HepG2 (cell line): ENCODE measurements around the gene C6orf15. TPM values are rescaled to one million over a fixed set of nuclear protein-coding genes. Genes with fewer than 3 reads are reported as not detected.

Experiments
- ATAC-seq: fragments of 200-7000 bp; cut with Tn5 transposase; 3 replicates; pipeline ENCODE4 v1.9.1; 2020; ENCODE audit warnings: mild to moderate bottlenecking, moderate library complexity
- BruUV-seq: library from RNA; stranded (reverse); fragments of 400-500 nt; replicated peaks from 2 replicates; lab custom pipeline; 2021; lab: Mats Ljungman, UMichigan
- CTCF ChIA-PET: fragments of 300-600 bp; formaldehyde crosslinking; extraction: SDS; loops from one replicate; lab custom pipeline; 2021; ENCODE audit warnings: low total read pairs, inconsistent platforms, low intra/inter-chr PET ratio; lab: Yijun Ruan, JAX
- POLR2A ChIA-PET: fragments of 350-600 bp; sonication (Branson Sonifier 250); formaldehyde crosslinking; loops from one replicate; lab custom pipeline; 2020; ENCODE audit warnings: antibody characterized with exemption, inconsistent platforms; lab: Yijun Ruan, JAX
- DNase-seq: peaks from one replicate; pipeline ENCODE4 v3.0.0-alpha.2; 2015; ENCODE audit warnings: low spot score
- FAIRE-seq: peaks from 3 replicates; lab custom pipeline; 2011; peaks lifted over from hg19 to GRCh38; lab: Jason Lieb, UNC
- H2AFZ ChIP-seq: one replicate; pipeline ENCODE4 v1.6.1; 2011; ENCODE audit warnings: low read length, inconsistent platforms
- H3K27ac ChIP-seq: fragments of 300-600 bp; 3 replicates; pipeline ENCODE4 v1.8.0; 2011; ENCODE audit warnings: mixed run types, mild to moderate bottlenecking, mixed read lengths, low read length, inconsistent platforms; ENCODE audit not compliant: insufficient read depth; ENCODE audit errors: extremely low read length
- H3K27me3 ChIP-seq, 2 experiments: fragments of 200-600 bp in 1 of 2; 2 replicates in 1 of 2; 3 replicates in 1 of 2; pipeline versions ENCODE4 v1.6.0 to v1.8.0; 2011; ENCODE audit warnings: low read length in 2 of 2, mild to moderate bottlenecking in 2 of 2, moderate library complexity in 2 of 2, inconsistent platforms in 1 of 2; ENCODE audit not compliant: insufficient read depth in 2 of 2, control insufficient read depth in 1 of 2
- H3K36me3 ChIP-seq, 2 experiments: fragments of 200-600 bp in 1 of 2; replicated peaks in 1 of 2; 2 replicates in 1 of 2; 3 replicates in 1 of 2; pipeline versions ENCODE4 v1.5.1 to v1.8.0; 2011; ENCODE audit warnings: low read length in 2 of 2, inconsistent platforms in 1 of 2; ENCODE audit not compliant: insufficient read depth in 2 of 2, control insufficient read depth in 1 of 2
- H3K4me1 ChIP-seq: 2 replicates; pipeline ENCODE4 v1.5.1; 2012; ENCODE audit warnings: low read length, inconsistent platforms; ENCODE audit not compliant: insufficient read depth
- H3K4me2 ChIP-seq: 2 replicates; pipeline ENCODE4 v1.6.0; 2011; ENCODE audit warnings: low read depth, low read length, inconsistent platforms
- H3K4me3 ChIP-seq, 3 experiments: fragments of 200-600 bp in 1 of 3; sonication (generic), shearing (Covaris generic) in 1 of 3; replicated peaks in 1 of 3; 2 replicates each; pipeline ENCODE4 v1.5.1; 2011 to 2016; ENCODE audit warnings: low read length in 3 of 3, inconsistent platforms in 2 of 3, low read depth in 2 of 3, mild to moderate bottlenecking in 2 of 3, control low read depth in 1 of 3, mixed read lengths in 1 of 3; ENCODE audit not compliant: insufficient read depth in 1 of 3
- H3K79me2 ChIP-seq: one replicate; pipeline ENCODE4 v1.6.1; 2011; ENCODE audit warnings: low read length, inconsistent platforms; ENCODE audit not compliant: insufficient read depth
- H3K9ac ChIP-seq: 2 replicates; pipeline ENCODE4 v1.6.0; 2011; ENCODE audit warnings: mild to moderate bottlenecking, low read depth, low read length, inconsistent platforms; ENCODE audit not compliant: insufficient read depth
- H3K9me3 ChIP-seq: 2 replicates; pipeline ENCODE4 v1.5.1; 2012; ENCODE audit warnings: mild to moderate bottlenecking, low read length
- H4K20me1 ChIP-seq: 2 replicates; pipeline ENCODE4 v1.6.0; 2011; ENCODE audit warnings: inconsistent platforms, mild to moderate bottlenecking, low read length, moderate library complexity; ENCODE audit not compliant: insufficient read depth
- ARID2 ChIP-seq: sonication (generic); formaldehyde crosslinking; IDR thresholded peaks from 2 replicates; pipeline ENCODE4 v1.8.1; 2022; ENCODE audit warnings: mild to moderate bottlenecking, missing genetic modification reagents, borderline replicate concordance
- ARNT2 ChIP-seq: sonication (generic); formaldehyde crosslinking; IDR thresholded peaks from 2 replicates; pipeline ENCODE4 v1.8.0; 2022; ENCODE audit warnings: mild to moderate bottlenecking, low read depth, missing genetic modification reagents, moderate library complexity
- ATM ChIP-seq: fragments of 450-650 bp; IDR thresholded peaks from 2 replicates; pipeline ENCODE4 v1.7.1; 2017; ENCODE audit warnings: mild to moderate bottlenecking, borderline replicate concordance
- CCAR2 ChIP-seq: fragments of 200-400 bp; formaldehyde crosslinking; optimal IDR thresholded peaks from 2 replicates; pipeline ENCODE3; 2018; ENCODE audit warnings: low read depth, mild to moderate bottlenecking, low read length, moderate library complexity
- CTCF ChIP-seq: sonication (generic); formaldehyde crosslinking; IDR thresholded peaks from 2 replicates; pipeline ENCODE4 v1.5.0; 2020; ENCODE audit warnings: mild to moderate bottlenecking, missing genetic modification reagents, moderate library complexity
- FOXA3 ChIP-seq: IDR thresholded peaks from 2 replicates; pipeline ENCODE4 v1.6.1; 2016; ENCODE audit warnings: missing genetic modification reagents, missing compliant biosample characterization
- HNRNPLL ChIP-seq: fragments of 200-400 bp; formaldehyde crosslinking; IDR thresholded peaks from 2 replicates; pipeline ENCODE4 v1.6.1; 2017; ENCODE audit warnings: mild to moderate bottlenecking, low read depth, low read length; ENCODE audit not compliant: poor library complexity, severe bottlenecking
- JUND ChIP-seq: sonication (generic); formaldehyde crosslinking; IDR thresholded peaks from 2 replicates; pipeline ENCODE4 v1.8.0; 2022; ENCODE audit warnings: mild to moderate bottlenecking, missing genetic modification reagents
- KMT2B ChIP-seq: IDR thresholded peaks from 2 replicates; pipeline ENCODE4 v1.6.1; 2016; ENCODE audit warnings: missing genetic modification reagents, missing compliant biosample characterization
- TRAFD1 ChIP-seq: sonication (generic); formaldehyde crosslinking; IDR thresholded peaks from 2 replicates; pipeline ENCODE4 v1.5.1; 2020; ENCODE audit warnings: missing genetic modification reagents, mild to moderate bottlenecking, borderline replicate concordance
- ZNF326 ChIP-seq: sonication (generic); formaldehyde crosslinking; IDR thresholded peaks from 2 replicates; pipeline ENCODE4 v1.4.0; 2020; ENCODE audit warnings: missing genetic modification reagents, borderline replicate concordance
- ZNF331 ChIP-seq: sonication (generic); formaldehyde crosslinking; IDR thresholded peaks from 2 replicates; pipeline ENCODE4 v1.4.0; 2020; ENCODE audit warnings: missing genetic modification reagents
- ZNF768 ChIP-seq: sonication (generic); formaldehyde crosslinking; IDR thresholded peaks from 2 replicates; pipeline ENCODE4 v1.4.0; 2020; ENCODE audit warnings: missing genetic modification reagents
- WGBS: methylation state at CpG from one replicate; pipeline ENCODE4 v1.1.6; 2017; ENCODE audit warnings: low lambda C conversion rate; 5-methylcytosine and 5-hydroxymethylcytosine counted together
- in situ Hi-C: cut with HindIII; loops from 2 replicates; pipeline ENCODE4 v1.10.0; 2017; ENCODE audit warnings: low pct_unique_long_range_greater_than_20kb; ENCODE audit not compliant: extremely low pct_ligation_motif_present
- intact Hi-C: fragments of 100-400 bp; cut with micrococcal nuclease; formaldehyde crosslinking; loops from one replicate; pipeline ENCODE4 v1.10.0; 2022; ENCODE audit not compliant: unreplicated experiment
- polyA plus RNA-seq, 8 experiments: library from polyadenylated mRNA; depleted of rRNA in 3 of 8; stranded (reverse) in 7 of 8; unstranded in 1 of 8; fragments of >200 nt; fragmentation: Illumina TruSeq in 4 of 8; extraction: Trizol in 4 of 8; gene quantifications; 2 replicates each; pipeline versions ENCODE4 v1.2.1 to v1.2.3, GENCODE V29; 2011 to 2016; ENCODE audit warnings: low read depth in 4 of 8, missing spikeins in 1 of 8, mixed read lengths in 1 of 8; ENCODE audit not compliant: insufficient read depth in 1 of 8
- total RNA-seq, 5 experiments: library from RNA; depleted of rRNA; stranded (reverse); fragments of >200 nt; fragmentation: Illumina TruSeq; extraction: Trizol; gene quantifications; 2 replicates each; pipeline ENCODE4 v1.2.3, GENCODE V29; 2016; ENCODE audit warnings: low read depth in 1 of 5

The C6orf15 gene
- total and polyA plus RNA-seq, 2 of the 13 experiments (the other 11 are each of a cell fraction or from before 2014, with no cell fraction given): not detected

GRCh38 chr6:31145386-31145785, 33.0 kb upstream of the C6orf15 start (continued):
- TF ChIP-seq TRAFD1 (CRISPR knock-in tag) (no peak), ZNF331 (no peak), JUND (CRISPR knock-in tag) (no peak), CTCF (no peak)
- TF ChIP-seq, all 625 proteins: peak for 0

GRCh38 chr6:31144970-31145340, 32.6 kb upstream of the C6orf15 start:
- 80% methylated on average over 11 of the region's 11 CpGs for WGBS
- POLR2A ChIA-PET: no interaction called here
- H3K9ac ChIP-seq: no peak overlapping the region
- no TSS peak for BruUV-seq
- FAIRE-seq: no peak
- no peak overlapping the region for H3K4me3 ChIP-seq
- no peaks in the 10 kb centered on the region for H3K9me3 ChIP-seq
- no peaks in the 10 kb centered on the region for H3K4me1 ChIP-seq
- CTCF ChIA-PET: no interaction called here
- TF ChIP-seq ATM (no peak), KMT2B (CRISPR knock-in tag) (no peak), FOXA3 (CRISPR knock-in tag) (no peak), ARNT2 (no peak), ZNF326 (no peak), CCAR2 (no peak), ARID2 (CRISPR knock-in tag) (no peak), HNRNPLL (no peak), ZNF768 (CRISPR knock-in tag) (no peak)
- TF ChIP-seq, all 625 proteins: peak for 0
- Histone ChIP-seq H2AFZ (no peak overlapping the region), H4K20me1 (no peaks in the 10 kb centered on the region), H3K79me2 (no peaks in the 10 kb centered on the region), H3K27ac (no peak overlapping the region), H3K27me3 (no peaks in the 10 kb centered on the region), H3K4me2 (no peak overlapping the region), H3K36me3 (peaks cover 4 to 20% of the 10 kb centered on the region in 2 experiments; a peak in 4 of 5 replicates)
- intact Hi-C loops: no loop called here
- no peak for DNase-seq
- no peak for ATAC-seq
- in situ Hi-C loops: no loop called here
